NCI-H2081 (cell line): Measurements from ENCODE around the gene DUSP12.
"Not testable (repeated sequence)": the region's sequence is repeated elsewhere in the genome, so short reads cannot be mapped to it uniquely, and the experiment has no call there.

Experiments used
- DNase-seq, 2 experiments: peaks; one replicate each; lab custom pipeline; 2025; lab: John Stamatoyannopoulos, UW

The DUSP12 gene

GRCh38 chr1:161749509-161750407, at the start of gene DUSP12:
Gene DUSP12, plus strand, starts transcription at chr1:161749786. Its CDS starts 16 bp downstream, at chr1:161749802.
- peak; percentile 98 to 99 for DNase-seq

- DNase-seq = peak in 1 of 2 experiments; percentile 61
Measured at GRCh38 chr1:161702250-161702649, 47.3 kb upstream of the DUSP12 start.

- no peak for DNase-seq
Measured at GRCh38 chr1:161705537-161705936, 44.0 kb upstream of the DUSP12 start.

GRCh38 chr1:161706113-161706481, 43.5 kb upstream of the DUSP12 start:
- DNase-seq = no peak

GRCh38 chr1:161706482-161707347, 42.9 kb upstream of the DUSP12 start, which contains the start of gene FCRLA:
Gene FCRLA, plus strand, starts transcription at chr1:161707229. Its CDS starts 36 bp downstream, at chr1:161707265.
- DNase-seq = no peak

GRCh38 chr1:161707503-161707902, 42.1 kb upstream of the DUSP12 start:
- no peak for DNase-seq

- DNase-seq = no peak
Measured at GRCh38 chr1:161709373-161709772, 40.2 kb upstream of the DUSP12 start.

- DNase-seq = no peak
Measured at GRCh38 chr1:161710560-161710959, 39.0 kb upstream of the DUSP12 start.

GRCh38 chr1:161718559-161719324, 30.8 kb upstream of the DUSP12 start:
- no peak for DNase-seq

GRCh38 chr1:161719325-161719611, 30.3 kb upstream of the DUSP12 start:
- DNase-seq = no peak

- no peak for DNase-seq
Measured at GRCh38 chr1:161720422-161720821, 29.2 kb upstream of the DUSP12 start.

GRCh38 chr1:161720956-161721737, 28.4 kb upstream of the DUSP12 start, which contains the start of gene FCRLB:
Gene FCRLB, plus strand, starts transcription at chr1:161721544. Its CDS starts 1,129 bp downstream, at chr1:161722673.
- no peak for DNase-seq

- DNase-seq = no peak
Measured at GRCh38 chr1:161721738-161722343, 27.7 kb upstream of the DUSP12 start.

- no peak for DNase-seq
Measured at GRCh38 chr1:161722406-161722805, 27.2 kb upstream of the DUSP12 start.

GRCh38 chr1:161723459-161724141, 26.0 kb upstream of the DUSP12 start:
- DNase-seq = no peak

- not testable (repeated sequence) for DNase-seq
Measured at GRCh38 chr1:161725258-161725907, 24.2 kb upstream of the DUSP12 start.

GRCh38 chr1:161725908-161726472, 23.6 kb upstream of the DUSP12 start:
- DNase-seq = peak; percentile 12 to 37

- DNase-seq = peak; percentile 56 to 59
Measured at GRCh38 chr1:161726473-161727255, 22.9 kb upstream of the DUSP12 start.
